GM08714 (cell line): Measurements from ENCODE around the gene CCDC73.
"Not testable (repeated sequence)": the region's sequence is repeated elsewhere in the genome, so short reads cannot be mapped to it uniquely, and the experiment has no call there.

ENCODE experiments used
- H3K4me3 ChIP-seq: fragments of 200-500 bp; sonication (Bioruptor generic); 2 replicates; pipeline ENCODE4 v1.5.1; 2014; ENCODE audit warnings: mild to moderate bottlenecking, low read length, inconsistent platforms
- ZNF274 ChIP-seq: IDR thresholded peaks from 2 replicates; pipeline ENCODE4 v1.6.1; 2012; ENCODE audit warnings: mild to moderate bottlenecking, low read depth, low read length

CCDC73 gene

GRCh38 chr11:32606220-32606619 is 188.2 kb downstream of the CCDC73 start:
- H3K4me3 ChIP-seq, result no peak overlapping the region
- TF ChIP-seq ZNF274, result no peak

GRCh38 chr11:32602657-32603415 is 191.6 kb downstream of the CCDC73 start:
- H3K4me3 ChIP-seq, result no peak overlapping the region
- no peak for TF ChIP-seq ZNF274

GRCh38 chr11:32597921-32598320 is 196.5 kb downstream of the CCDC73 start:
- H3K4me3 ChIP-seq, result no peak overlapping the region
- no peak for TF ChIP-seq ZNF274

GRCh38 chr11:32596114-32596513 is 198.3 kb downstream of the CCDC73 start:
- not testable (repeated sequence) for H3K4me3 ChIP-seq

- no peak overlapping the region for H3K4me3 ChIP-seq
- TF ChIP-seq ZNF274, result no peak
These were observed 200.2 kb downstream of the CCDC73 start for GRCh38 chr11:32594272-32594671.

- no peak for TF ChIP-seq ZNF274
- H3K4me3 ChIP-seq, result no peak overlapping the region
These were observed 207.8 kb downstream of the CCDC73 start for GRCh38 chr11:32586576-32587190.

- peak overlapping the region; percentile 95 for H3K4me3 ChIP-seq
- TF ChIP-seq ZNF274, result no peak
These were observed 209.5 kb downstream of the CCDC73 start for GRCh38 chr11:32584921-32585320.

- no peak for TF ChIP-seq ZNF274
- peak within 1 kb of the TSS; percentile 95 for H3K4me3 ChIP-seq
These were observed 210.8 kb downstream of the CCDC73 start, which contains the start of gene EIF3M for GRCh38 chr11:32583459-32584271. Gene EIF3M, plus strand, starts transcription at chr11:32583831. Its CDS starts 57 bp downstream, at chr11:32583888.

GRCh38 chr11:32581556-32581955 is 212.9 kb downstream of the CCDC73 start:
- H3K4me3 ChIP-seq, result no peak overlapping the region
- no peak for TF ChIP-seq ZNF274

GRCh38 chr11:32580967-32581366 is 213.5 kb downstream of the CCDC73 start:
- TF ChIP-seq ZNF274, result no peak
- no peak overlapping the region for H3K4me3 ChIP-seq

- no peak overlapping the region for H3K4me3 ChIP-seq
- no peak for TF ChIP-seq ZNF274
These were observed 218.0 kb downstream of the CCDC73 start for GRCh38 chr11:32576456-32576855.

- no peak for TF ChIP-seq ZNF274
- no peak overlapping the region for H3K4me3 ChIP-seq
These were observed 219.4 kb downstream of the CCDC73 start for GRCh38 chr11:32575070-32575469.

- H3K4me3 ChIP-seq, result no peak overlapping the region
- TF ChIP-seq ZNF274, result no peak
These were observed 220.0 kb downstream of the CCDC73 start for GRCh38 chr11:32574421-32574820.

GRCh38 chr11:32573228-32573627 is 221.2 kb downstream of the CCDC73 start:
- H3K4me3 ChIP-seq, result no peak overlapping the region
- no peak for TF ChIP-seq ZNF274

- no peak for TF ChIP-seq ZNF274
- no peak overlapping the region for H3K4me3 ChIP-seq
These were observed 223.4 kb downstream of the CCDC73 start for GRCh38 chr11:32571039-32571438.
